Mammary epithelial cell (primary cell): ENCODE results near the gene DDX10.

Source experiments
- EZH2 ChIP-seq: IDR thresholded peaks from 2 replicates; pipeline ENCODE4 v1.6.1; 2012; ENCODE audit warnings: low read length, inconsistent platforms, borderline replicate concordance
- TF ChIP-seq, protein P1 (sequence below), 2 donors: IDR thresholded peaks in 1 of 2; conservative IDR thresholded peaks in 1 of 2; 2 replicates each; pipeline ENCODE4 v1.5.1; 2011 to 2012; ENCODE audit warnings: inconsistent platforms in 2 of 2, low read length in 2 of 2, mild to moderate bottlenecking in 2 of 2, control low read depth in 1 of 2, low read depth in 1 of 2; ENCODE audit not compliant: insufficient read depth in 1 of 2; ENCODE audit errors: extremely low read depth in 1 of 2

DNA sequence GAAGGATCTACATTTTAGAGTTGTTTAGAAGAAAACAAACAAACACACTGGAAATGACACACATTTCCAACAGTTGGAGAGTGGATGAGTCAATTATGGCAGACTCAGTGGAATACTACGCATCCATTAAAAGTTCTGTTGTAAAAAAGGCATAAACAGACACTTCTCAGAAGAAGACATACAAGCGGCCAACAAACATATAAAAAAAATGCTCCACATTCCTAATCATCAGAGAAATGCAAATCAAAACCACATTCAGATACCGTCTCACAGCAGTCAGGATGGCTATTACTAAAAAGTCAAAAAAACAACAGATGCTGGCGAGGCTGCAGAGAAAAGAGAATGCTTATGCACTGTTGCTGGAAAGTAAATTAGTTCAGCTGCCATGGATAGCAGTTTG, 298.2 kb downstream of the DDX10 start:
- TF ChIP-seq, protein P1, sequence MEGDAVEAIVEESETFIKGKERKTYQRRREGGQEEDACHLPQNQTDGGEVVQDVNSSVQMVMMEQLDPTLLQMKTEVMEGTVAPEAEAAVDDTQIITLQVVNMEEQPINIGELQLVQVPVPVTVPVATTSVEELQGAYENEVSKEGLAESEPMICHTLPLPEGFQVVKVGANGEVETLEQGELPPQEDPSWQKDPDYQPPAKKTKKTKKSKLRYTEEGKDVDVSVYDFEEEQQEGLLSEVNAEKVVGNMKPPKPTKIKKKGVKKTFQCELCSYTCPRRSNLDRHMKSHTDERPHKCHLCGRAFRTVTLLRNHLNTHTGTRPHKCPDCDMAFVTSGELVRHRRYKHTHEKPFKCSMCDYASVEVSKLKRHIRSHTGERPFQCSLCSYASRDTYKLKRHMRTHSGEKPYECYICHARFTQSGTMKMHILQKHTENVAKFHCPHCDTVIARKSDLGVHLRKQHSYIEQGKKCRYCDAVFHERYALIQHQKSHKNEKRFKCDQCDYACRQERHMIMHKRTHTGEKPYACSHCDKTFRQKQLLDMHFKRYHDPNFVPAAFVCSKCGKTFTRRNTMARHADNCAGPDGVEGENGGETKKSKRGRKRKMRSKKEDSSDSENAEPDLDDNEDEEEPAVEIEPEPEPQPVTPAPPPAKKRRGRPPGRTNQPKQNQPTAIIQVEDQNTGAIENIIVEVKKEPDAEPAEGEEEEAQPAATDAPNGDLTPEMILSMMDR (conservative IDR thresholded peaks at IDR 0.05 in 1 of 2, IDR thresholded peaks at IDR 0.05 in 1 of 2; ENCODE audit: extremely low read depth in 1 of 2, insufficient read depth in 1 of 2, low read depth in 1 of 2, low read length in 2 of 2): no peak
- no peak for TF ChIP-seq EZH2
